ENCODE data around the gene TPSG1. TPM values are rescaled to one million over a fixed set of nuclear protein-coding genes. Genes with fewer than 3 reads are reported as not detected.

TPSG1 gene
- total RNA-seq, 1 donor, result not detected

DNA sequence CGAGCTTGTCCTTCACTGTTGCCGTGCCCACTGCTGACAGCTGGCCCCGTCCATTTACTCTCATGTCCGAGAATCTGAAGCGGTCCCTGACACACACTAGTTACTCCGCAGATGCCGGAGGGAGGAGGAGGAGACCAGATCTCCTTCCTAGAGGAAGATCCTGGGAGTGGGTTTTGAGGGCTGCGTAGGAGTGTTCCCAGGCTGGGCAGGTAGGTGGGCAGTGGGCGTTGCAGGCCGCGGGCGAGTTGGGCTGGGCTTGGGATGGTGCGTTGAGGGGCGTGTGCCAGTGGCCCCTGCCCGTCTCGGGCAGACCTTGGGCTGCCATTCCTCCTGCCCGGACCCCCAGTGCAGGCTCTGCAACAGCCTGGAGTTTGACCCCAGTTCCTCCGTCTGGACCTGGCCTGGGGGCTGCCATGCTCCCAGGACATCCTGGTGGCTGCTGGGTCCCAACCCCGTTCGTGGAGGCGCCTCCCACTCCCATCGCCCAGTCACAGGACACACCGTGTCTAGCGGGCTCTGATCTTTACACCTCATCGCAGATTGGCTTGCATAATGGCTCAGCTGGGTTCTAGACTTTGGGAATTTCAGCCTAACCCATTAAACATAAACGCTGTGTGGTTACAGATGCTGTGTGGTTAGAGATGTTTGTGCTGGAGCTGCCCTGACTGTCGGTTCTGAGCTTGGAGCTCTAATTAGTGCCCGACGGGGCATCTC lies 49.3 kb downstream of the TPSG1 start:
- no peaks in the 10 kb centered on the region for H3K4me1 ChIP-seq (ENCODE audit: insufficient read depth, low read length)
- H3K4me3 ChIP-seq (ENCODE audit: low read length), result no peak overlapping the region
- H3K9me3 ChIP-seq (ENCODE audit: low read depth, low read length), result no peaks in the 10 kb centered on the region
- H3K27me3 ChIP-seq (ENCODE audit: insufficient read depth, low read length), result no peaks in the 10 kb centered on the region

DNA sequence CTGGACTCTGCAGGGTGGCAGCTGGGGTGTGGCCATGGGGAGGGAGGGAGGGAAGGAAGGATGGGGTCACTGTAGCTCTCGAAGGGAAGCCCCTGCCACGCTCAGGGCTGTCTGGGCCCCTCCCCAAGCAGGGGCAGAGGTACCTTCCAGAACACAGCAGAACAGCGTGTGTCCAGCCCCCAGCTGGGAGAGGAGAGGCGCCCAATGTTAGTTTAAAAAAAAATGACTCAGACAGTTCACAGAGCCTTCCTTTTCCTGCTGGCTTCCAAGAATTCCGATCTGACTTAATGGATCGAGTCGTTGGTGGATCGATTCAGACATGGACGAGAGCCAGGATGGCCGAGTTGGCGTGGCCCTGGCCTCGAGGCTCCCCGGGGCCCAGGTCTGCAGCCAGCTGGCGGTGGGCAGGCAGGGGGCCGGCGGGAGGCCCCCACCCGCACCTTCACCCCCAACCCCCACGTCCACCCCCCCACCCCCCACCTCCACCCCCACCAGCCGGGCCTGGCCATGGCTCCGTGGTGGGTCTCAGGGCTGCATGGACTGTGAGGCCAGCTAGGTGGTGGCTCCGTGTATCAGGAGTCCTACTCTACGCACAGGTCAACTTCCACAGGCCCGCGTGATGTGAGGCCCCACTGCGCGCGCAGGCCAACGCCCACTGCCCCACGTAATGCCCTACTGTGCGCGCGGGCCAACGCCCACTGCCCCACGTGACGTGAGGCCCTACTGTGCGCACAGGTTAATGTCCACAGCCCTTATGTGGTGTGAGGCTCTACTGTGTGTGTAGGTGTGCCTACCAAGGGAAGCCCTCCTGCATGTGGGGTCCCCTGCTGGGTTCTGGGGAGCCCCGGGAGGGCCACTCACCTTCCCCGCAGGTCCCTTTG lies 50.4 kb downstream of the TPSG1 start:
- Histone ChIP-seq H3K9me3 (ENCODE audit: low read depth, low read length) (no peaks in the 10 kb centered on the region), H3K4me1 (ENCODE audit: insufficient read depth, low read length) (no peaks in the 10 kb centered on the region), H3K27me3 (ENCODE audit: insufficient read depth, low read length) (no peaks in the 10 kb centered on the region), H3K4me3 (ENCODE audit: low read length) (no peak overlapping the region)

DNA sequence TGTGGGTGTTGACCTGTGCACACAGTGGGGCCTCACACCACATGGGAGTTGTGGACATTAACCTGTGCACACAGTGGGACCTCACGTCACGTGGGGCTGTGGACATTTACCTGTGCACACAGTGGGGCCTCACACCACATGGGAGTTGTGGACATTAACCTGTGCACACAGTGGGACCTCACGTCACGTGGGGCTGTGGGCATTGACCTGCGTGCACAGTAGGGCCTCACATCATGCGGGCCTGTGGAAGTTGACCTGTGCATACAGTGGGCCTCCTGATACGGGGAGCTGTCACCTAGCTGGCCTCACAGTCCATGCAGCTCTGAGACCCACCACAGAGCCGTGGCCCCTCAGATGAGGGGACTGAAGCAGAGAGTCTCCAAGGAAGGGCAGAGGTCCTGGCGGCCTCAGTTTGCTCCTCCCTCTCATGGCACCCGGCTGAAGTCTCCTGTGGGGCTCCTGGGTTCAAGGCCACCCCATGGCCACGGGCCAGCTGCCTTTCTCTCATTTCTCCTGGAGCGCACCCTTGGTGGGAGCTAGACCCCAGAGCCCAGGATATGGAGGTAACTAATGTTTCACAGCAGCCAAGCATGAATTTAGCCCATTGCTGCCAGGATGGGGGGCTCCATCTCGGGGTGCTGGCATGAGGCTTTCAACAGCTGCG lies 51.1 kb downstream of the TPSG1 start:
- no peak overlapping the region for H3K4me3 ChIP-seq (ENCODE audit: low read length)
- no peaks in the 10 kb centered on the region for H3K4me1 ChIP-seq (ENCODE audit: insufficient read depth, low read length)
- H3K27me3 ChIP-seq (ENCODE audit: insufficient read depth, low read length), result no peaks in the 10 kb centered on the region
- no peaks in the 10 kb centered on the region for H3K9me3 ChIP-seq (ENCODE audit: low read depth, low read length)

DNA sequence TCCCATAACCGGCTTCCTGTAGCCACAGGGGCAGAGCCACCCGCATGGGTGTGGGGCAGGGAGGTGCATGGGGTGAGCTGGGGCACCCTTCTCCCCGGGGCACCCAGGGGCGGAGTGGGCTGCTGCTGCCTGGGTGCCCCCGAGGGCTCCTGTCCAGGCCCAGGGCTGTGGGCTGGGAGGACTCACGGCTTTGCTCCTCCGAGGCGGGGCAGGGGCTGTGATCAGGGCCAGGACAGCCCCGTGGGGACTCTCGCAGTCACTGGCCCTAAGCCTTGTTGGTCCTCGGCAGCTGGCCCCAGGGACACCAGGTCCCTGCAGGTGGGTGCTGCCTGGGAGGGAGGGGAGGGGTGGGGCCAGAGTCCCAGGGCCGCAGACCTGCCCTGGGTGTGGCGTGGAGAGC lies 52.4 kb downstream of the TPSG1 start:
- no peaks in the 10 kb centered on the region for H3K9me3 ChIP-seq (ENCODE audit: low read depth, low read length)
- no peak overlapping the region for H3K4me3 ChIP-seq (ENCODE audit: low read length)
- H3K27me3 ChIP-seq (ENCODE audit: insufficient read depth, low read length), result no peaks in the 10 kb centered on the region
- no peaks in the 10 kb centered on the region for H3K4me1 ChIP-seq (ENCODE audit: insufficient read depth, low read length)

DNA sequence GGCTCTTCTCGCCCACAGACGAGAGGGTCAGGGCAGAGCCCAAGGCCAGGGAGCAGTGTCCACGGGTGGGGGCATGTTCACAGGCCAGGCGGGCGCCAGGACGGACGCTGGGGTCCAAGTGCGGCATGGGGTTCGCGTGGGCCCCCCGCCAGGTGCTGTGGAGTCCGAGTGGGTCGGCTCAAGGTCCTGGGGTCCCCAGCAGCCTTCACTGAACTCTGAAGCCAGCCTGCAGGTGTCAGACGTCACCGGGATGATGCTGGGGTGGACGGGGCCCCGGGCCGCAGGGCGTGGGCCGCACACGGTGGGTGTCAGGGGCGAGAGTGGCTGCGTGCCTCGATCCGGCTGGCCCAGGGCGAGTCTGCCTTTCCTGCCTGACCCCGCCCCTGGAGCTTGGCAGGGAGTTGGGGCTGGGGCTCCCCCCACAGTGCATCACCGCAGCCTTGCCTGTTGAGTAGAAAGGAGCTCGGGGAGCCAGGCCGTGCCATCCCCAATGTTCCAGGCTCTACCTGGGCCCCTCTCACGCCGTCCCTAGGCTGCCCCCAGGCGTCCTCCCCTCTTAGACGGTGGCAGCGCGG lies 53.1 kb downstream of the TPSG1 start:
- Histone ChIP-seq H3K27me3 (ENCODE audit: insufficient read depth, low read length) (no peaks in the 10 kb centered on the region), H3K9me3 (ENCODE audit: low read depth, low read length) (no peaks in the 10 kb centered on the region), H3K4me3 (ENCODE audit: low read length) (no peak overlapping the region), H3K4me1 (ENCODE audit: insufficient read depth, low read length) (no peaks in the 10 kb centered on the region)

Other genes starting within 250 kb of the TPSG1 start
- 1.0 TPM for gene SOX8, start 243.5 kb downstream of the TPSG1 start, total RNA-seq
- gene SSTR5, start 152.5 kb downstream of the TPSG1 start, total RNA-seq, result not detected
- not detected for gene C1QTNF8, start 129.0 kb downstream of the TPSG1 start, total RNA-seq
- gene CACNA1H, start 72.2 kb downstream of the TPSG1 start, total RNA-seq, result 0.52 TPM
- gene TPSB2, start 4.9 kb upstream of the TPSG1 start, total RNA-seq, result not detected
- gene TPSAB1, start 15.4 kb upstream of the TPSG1 start, total RNA-seq, result not detected
- not detected for gene TPSD1, start 30.8 kb upstream of the TPSG1 start, total RNA-seq
- 108 TPM for gene UBE2I, start 84.4 kb upstream of the TPSG1 start, total RNA-seq
- 2.3 TPM for gene BAIAP3, start 108.4 kb upstream of the TPSG1 start, total RNA-seq
- 21.3 TPM for gene TSR3, start 126.6 kb upstream of the TPSG1 start, total RNA-seq
- gene GNPTG, start 126.7 kb upstream of the TPSG1 start, total RNA-seq, result 29.8 TPM
- 18.4 TPM for gene UNKL, start 189.4 kb upstream of the TPSG1 start, total RNA-seq
- 4.3 TPM for gene UQCC4, start 195.5 kb upstream of the TPSG1 start, total RNA-seq
- gene PERCC1, start 205.8 kb upstream of the TPSG1 start, total RNA-seq, result 0.84 TPM
- 0.21 TPM for gene CCDC154, start 219.3 kb upstream of the TPSG1 start, total RNA-seq
- gene CLCN7, start 249.8 kb upstream of the TPSG1 start, total RNA-seq, result 58.2 TPM